GM18870 (cell line): ENCODE measurements around the gene NOX5.

Experiments
- ATAC-seq: cut with Tn5 transposase; IDR thresholded peaks from one replicate; pipeline ENCODE4 v1.9.1; 2021; ENCODE audit warnings: moderate library complexity; ENCODE audit not compliant: unreplicated experiment

NOX5 gene

GRCh38 chr15:69017978-69018377 is 3.5 kb downstream of the NOX5 start:
- no peak for ATAC-seq

GRCh38 chr15:69018951-69019350 is 4.5 kb downstream of the NOX5 start:
- no peak for ATAC-seq

- ATAC-seq: no peak
Observed at GRCh38 chr15:69021895-69022294, 7.4 kb downstream of the NOX5 start.

- no peak for ATAC-seq
Observed at GRCh38 chr15:69025320-69025719, 10.8 kb downstream of the NOX5 start.

GRCh38 chr15:69026355-69026754 is 11.9 kb downstream of the NOX5 start:
- ATAC-seq: no peak

GRCh38 chr15:69027976-69028518 is 13.6 kb downstream of the NOX5 start:
- no peak for ATAC-seq

GRCh38 chr15:69031013-69032001 is 16.8 kb downstream of the NOX5 start:
- ATAC-seq: no peak

- ATAC-seq: no peak
Observed at GRCh38 chr15:69032031-69032430, 17.5 kb downstream of the NOX5 start.

GRCh38 chr15:69032703-69033373 is 18.3 kb downstream of the NOX5 start:
- no peak for ATAC-seq

- no peak for ATAC-seq
Observed at GRCh38 chr15:69034352-69034751, 19.9 kb downstream of the NOX5 start.

GRCh38 chr15:69035205-69035917 is 20.9 kb downstream of the NOX5 start:
- no peak for ATAC-seq

GRCh38 chr15:69035918-69036258 is 21.4 kb downstream of the NOX5 start:
- no peak for ATAC-seq

GRCh38 chr15:69036826-69037225 is 22.3 kb downstream of the NOX5 start:
- ATAC-seq: no peak

- ATAC-seq: no peak
Observed at GRCh38 chr15:69037482-69037881, 23.0 kb downstream of the NOX5 start.

- no peak for ATAC-seq
Observed at GRCh38 chr15:69037977-69038376, 23.5 kb downstream of the NOX5 start.

- ATAC-seq: no peak
Observed at GRCh38 chr15:69038508-69038907, 24.0 kb downstream of the NOX5 start.

GRCh38 chr15:69039516-69040225 is 25.2 kb downstream of the NOX5 start:
- no peak for ATAC-seq

- no peak for ATAC-seq
Observed at GRCh38 chr15:69042531-69042930, 28.0 kb downstream of the NOX5 start.

GRCh38 chr15:69045802-69046201 is 31.3 kb downstream of the NOX5 start:
- ATAC-seq: no peak

- ATAC-seq: no peak
Observed at GRCh38 chr15:69046781-69047180, 32.3 kb downstream of the NOX5 start.

GRCh38 chr15:69049976-69050375 is 35.5 kb downstream of the NOX5 start:
- ATAC-seq: no peak
